T-helper 2 cell (primary cell): ENCODE data around the gene RPS27.
"Not testable (repeated sequence)": the region's sequence is repeated elsewhere in the genome, so short reads cannot be mapped to it uniquely, and the experiment has no call there.

ENCODE experiments used
- DNase-seq, 5 experiments: peaks; one replicate each; pipeline versions ENCODE4 v3.0.0 to v3.0.0-alpha.2; 2012 to 2022

RPS27 gene

DNA sequence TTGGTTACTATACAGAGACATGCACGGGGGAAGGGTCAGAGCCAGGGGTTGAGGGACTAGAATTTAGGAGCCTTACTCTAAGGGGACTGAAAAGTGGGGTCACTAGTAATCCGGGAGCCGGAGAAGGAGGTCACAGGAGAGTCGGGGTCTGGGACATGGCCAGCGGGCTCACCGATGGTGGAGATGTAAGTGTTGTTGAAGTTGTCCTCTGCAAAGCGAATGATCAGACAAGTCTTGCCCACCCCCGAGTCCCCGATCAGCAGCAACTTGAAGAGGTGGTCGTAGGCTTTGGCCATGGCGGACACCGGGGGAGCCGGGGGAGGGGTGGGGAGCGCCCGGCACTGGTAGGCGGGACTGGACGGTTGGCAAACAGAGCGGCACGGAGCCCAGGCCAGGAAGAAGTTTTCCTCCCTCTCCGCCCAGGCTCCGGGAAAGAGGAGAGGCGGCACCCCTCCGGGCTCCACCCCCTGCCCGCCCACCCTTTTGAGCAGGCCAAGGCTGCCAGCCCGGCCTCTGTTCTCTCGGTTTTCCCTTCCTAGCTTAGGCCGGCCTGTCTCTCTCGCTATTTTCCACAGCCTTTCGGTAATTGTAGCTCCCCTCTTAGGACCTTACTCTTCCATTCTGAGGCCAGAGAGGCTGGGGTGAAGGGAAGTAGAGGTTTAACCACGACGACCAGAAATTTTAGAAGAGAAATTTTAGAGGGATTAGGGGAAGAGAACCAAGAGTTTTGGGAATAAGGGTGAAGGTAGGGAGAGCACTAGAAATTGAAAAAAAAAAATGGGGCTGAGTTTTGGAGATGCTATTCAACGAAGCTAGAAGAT lies 4.4 kb upstream of the RPS27 start, which contains the start of gene RAB13:
RAB13 (minus strand) TSS at position 399 of the 821 bp plus-strand sequence; CDS start at position 296, 103 bp downstream.
- DNase-seq = no peak

DNA sequence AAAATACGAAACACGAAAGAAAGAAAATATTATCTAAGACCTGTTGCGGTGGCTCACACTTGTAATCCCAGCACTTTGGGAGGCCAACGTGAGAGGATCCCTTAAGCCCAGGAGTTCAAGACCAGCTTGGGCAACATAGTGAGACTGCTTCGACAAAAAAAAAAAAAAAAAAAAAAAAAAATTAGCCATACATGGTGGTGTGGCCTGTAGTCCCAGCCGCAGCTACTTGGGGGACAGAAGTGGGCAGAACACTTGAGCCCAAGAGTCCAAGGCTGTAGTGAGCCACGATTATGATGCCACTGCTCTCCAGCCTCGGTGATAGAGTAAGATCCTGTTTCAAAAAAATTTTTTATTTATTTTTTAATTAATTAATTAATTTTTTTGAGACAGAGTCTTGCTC lies 2.9 kb upstream of the RPS27 start:
- DNase-seq = no peak

DNA sequence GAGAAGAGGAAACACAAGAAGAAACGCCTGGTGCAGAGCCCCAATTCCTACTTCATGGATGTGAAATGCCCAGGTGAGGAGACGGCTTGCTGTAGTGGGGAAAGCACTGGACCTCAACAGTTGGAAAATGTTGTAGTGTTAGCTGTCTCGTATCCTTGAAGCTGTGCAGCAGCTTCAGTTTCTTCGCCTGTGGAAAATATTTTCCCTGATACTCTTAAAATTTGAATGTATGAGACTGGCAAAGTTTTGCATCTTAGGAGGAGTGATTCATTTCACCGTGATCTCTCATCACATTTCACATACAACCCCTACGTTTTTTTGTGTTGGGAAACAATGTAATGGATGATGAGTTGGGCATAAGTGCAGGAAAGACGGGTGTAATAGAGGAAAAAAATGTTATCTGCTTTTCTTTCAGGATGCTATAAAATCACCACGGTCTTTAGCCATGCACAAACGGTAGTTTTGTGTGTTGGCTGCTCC lies 629 bp downstream of the RPS27 start:
- no peak for DNase-seq

DNA sequence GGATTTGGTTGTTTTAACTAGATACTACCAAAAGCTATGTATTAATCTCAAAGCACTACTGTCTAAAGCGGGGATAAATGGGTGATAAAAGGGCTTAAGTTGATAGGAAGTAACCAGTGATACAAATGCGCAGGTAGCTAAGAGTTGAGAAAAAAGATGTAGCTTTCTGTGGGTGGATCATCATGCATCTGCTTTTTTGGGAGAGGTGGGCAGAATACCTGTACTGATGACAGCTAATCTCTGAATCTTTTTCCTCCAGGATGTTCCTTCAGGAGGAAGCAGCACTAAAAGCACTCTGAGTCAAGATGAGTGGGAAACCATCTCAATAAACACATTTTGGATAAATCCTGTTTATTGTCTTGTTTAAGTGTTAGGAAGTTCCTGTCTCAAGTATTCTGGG lies 1.2 kb downstream of the RPS27 start:
- no peak for DNase-seq

DNA sequence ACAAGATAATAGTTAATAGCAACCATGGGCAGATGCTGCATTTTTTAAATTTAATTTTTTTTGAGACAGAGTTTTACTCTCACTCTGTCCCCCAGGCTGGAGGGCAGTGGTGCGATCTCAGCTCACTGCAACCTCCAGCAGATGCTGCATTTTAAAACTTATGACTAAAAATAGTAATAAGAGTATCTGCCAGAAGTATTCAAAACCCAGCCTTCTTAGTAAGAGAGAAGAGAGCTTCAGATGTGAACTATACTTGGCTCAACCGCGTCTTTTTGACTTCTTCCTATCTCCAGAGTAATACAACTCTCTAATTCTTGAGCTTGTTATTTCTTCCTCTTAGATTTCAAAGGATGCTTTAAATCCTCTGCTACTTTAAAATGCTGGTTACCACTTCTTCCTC lies 4.6 kb downstream of the RPS27 start:
- DNase-seq = no peak

DNA sequence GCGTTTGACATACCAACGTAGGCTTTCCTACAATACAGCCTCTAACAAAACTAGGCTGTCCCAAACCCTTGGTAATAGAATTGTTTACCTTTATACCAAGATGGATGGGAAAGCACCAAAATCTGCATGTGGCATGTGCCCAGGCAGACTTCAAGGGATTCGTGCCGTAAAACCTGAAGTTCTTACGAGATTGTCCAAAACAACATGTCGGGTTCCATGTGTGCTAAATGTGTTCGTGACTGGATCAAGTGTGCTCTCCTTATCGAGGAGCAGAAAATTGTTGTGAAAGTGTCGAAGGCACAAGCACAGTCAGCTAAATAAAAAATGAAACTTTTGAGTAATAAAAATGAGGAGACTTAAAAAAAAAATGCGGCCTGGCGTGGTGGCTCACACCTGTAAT lies 5.1 kb downstream of the RPS27 start:
- DNase-seq = no peak

DNA sequence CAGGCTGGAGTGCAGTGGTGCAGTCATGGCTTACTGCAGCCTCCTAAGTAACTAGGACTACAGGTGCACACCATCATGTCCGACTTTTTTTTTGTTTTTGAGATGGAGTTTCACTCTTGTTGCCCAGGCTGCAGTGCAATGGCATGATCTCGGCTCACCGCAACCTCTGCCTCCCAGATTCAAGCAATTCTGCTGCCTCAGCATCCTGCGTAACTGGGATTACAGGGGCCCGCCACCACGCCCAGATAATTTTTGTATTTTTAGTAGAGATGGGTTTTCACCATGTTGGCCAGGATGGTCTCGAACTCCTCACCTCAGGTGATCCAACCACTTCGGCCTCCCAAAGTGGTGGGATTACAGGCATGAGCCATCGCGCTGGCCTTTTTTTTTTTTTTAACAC lies 6.3 kb downstream of the RPS27 start:
- DNase-seq = not testable (repeated sequence)

DNA sequence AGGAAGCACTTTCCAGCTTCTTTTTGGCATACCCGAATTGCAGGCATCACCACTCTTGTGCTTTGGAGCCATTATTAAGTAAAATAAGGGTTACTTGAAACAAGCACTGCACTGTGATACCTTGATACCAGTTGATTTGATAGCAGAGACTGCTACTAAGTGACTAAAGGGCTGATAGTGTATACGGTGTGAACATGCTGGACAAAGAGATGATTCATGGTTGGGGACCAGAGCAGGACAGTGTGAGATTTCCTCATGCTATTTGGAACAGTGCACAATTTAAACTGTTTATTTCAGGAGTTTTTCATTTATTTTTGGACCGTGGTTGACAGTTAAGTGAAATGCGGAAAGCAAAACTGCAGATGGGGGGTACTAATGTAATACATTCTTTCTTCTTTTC lies 9.9 kb downstream of the RPS27 start:
- no peak for DNase-seq

DNA sequence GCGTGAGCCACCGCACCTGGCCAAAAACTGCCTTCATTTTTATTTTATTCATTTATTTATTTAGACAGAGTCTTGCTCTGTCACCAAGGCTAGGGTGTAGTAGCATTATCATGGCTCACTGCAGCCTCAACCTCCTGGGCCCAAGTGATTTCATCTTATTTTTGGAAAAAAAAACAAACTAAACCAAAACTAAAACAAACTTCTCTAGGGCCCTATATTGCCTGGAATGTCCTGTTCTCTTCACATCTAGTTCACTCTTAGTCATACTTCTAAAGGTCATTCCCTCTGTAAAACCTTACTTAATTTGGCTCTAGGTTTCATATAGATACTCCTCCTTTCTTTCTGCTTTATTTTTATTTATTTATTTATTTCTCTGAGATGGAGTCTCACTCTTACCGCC lies 15.6 kb downstream of the RPS27 start:
- no peak for DNase-seq

DNA sequence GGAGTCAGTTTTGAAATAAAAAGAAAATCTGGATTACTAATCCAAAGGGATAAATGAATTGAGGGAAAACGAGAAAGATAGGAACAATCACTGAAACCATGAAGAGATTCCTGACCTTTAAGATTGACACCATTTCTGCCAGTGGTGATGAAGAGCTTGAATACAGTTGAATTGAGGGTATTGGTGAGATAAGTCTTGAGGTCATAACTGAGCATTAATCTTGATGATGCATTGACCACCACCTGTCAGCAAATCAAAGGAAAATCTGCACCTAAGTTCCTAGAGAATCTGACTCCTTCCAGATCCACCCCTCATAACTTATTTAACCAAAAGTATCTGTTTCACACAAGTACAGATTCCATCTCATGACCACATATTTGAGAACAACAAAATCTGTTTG lies 21.6 kb downstream of the RPS27 start:
- DNase-seq = no peak

DNA sequence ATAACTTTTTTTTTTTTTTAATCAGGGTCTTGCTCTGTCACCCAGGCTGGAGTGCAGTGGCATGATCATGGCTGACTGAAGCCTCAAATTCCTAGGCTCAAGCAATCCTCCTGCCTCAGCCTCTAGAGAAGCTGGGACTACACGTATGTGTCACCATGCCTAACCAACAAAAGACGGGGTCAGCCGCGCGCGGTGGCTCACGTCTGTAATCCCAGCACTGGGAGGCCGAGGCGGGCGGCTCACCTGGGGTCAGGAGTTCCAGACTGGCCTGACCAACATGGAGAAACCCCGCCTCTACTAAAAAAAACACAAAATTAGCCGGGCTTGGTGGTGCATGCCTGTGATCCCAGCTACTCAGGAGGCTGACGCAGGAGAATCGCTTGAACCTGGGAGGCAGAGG lies 22.0 kb downstream of the RPS27 start:
- DNase-seq = not testable (repeated sequence)

DNA sequence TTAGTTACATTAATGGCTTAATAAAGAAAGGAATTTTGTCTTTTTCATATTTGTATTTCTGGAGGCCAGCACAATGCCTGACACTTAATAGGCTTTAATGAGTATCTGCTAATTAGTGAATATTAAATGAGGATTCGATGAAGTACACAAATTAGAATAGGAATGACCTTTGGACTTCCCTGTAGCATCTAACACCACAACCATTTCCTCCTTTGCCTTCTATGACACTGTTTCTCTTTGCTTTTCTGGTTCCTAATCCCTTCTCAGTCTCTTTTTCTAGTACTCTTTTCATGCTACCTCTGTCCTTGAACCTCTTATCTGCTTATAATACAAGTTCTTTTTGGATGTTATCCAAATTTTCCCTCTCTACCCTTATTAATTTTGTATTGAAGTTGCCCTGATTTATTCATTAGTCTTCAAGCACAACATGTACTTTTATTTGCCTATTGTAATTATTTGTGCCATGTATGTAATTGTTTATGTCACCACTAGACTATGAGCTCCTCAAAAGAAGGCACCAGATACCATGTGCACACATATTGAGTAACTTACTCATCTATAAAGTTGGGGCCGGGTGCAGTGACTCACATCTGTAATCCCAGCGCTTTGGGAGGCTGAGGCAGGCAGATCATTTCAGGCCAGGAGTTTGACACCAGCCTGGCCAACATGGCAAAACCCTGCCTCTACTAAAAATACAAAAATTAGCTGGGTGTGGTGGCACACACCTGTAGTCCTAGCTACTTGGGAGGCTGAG lies 23.8 kb downstream of the RPS27 start:
- DNase-seq = peak in 1 of 5 experiments; percentile 27

DNA sequence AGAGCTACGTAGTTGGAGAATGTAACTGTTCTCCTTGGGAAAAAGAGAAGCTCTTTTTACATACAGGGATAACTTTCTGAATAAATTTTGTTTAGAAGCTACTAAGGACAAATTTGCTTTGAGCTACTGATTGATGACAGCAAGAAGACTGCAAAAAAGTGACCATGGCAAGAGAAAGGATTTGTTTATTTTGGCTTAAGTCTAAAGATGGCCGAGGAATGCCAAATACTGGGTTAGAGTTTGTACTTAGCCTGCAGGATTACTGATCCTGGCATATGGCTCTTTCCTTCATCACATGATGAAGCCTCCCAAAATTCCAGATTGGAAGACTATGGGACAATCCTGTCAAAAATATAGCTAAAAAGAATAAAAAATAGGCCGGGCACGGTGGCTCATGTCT lies 28.7 kb downstream of the RPS27 start:
- DNase-seq = no peak

DNA sequence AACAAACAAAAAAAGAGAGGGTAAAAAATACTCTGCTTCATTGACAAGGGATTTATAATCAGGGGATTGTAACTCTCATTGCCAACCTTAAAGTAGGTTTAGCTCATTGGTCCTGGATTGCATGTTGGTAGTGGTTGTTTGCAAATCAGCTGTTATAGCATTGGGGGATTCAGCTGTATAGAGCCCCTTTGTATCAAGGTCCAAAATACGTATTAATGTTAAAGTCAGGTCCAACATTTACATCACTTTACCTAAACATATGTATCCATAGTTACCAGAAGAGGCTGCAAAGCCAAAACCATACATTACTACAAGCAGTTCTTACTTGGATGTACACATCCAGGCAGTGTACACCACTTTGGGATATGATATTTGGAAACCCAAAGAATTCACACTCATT lies 29.4 kb downstream of the RPS27 start:
- no peak for DNase-seq

DNA sequence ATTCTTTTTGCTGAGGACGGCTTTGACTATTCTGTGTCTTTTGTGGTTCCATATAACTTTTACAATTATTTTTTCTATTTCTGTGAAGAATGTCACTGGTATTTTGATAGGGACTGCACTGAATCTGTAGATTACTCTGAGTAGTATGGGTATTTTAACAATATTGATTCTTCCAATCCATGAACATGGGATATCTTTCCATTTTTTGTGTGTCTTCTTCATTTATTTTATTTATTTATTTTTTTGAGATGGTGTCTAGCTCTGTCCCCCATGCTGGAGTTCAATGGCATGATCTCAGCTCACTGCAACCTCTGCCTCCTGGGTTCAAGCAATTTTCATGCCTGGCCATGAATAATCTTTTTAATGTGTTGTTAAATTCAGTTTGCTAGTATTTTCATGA lies 43.1 kb downstream of the RPS27 start:
- not testable (repeated sequence) for DNase-seq
